Measurements from ENCODE around the gene TTC23.

GRCh38 chr15:99110093-99110492 is 139.3 kb downstream of the TTC23 start:
- TF ChIP-seq POLR2A (IDR thresholded peaks at IDR 0.05; ENCODE audit: low read depth, low read length) (no peak), TAF1 (IDR thresholded peaks at IDR 0.05; ENCODE audit: borderline replicate concordance, low read depth, low read length) (no peak)

All from GM12892 (cell line).